ENCODE data around the gene TRMT2A.

Gene TRMT2A

GRCh38 chr22:20138417-20138738 is 21.4 kb upstream of the TRMT2A start (continued):
- TF ChIP-seq ZNF8 (CRISPR knock-in tag; IDR thresholded peaks at IDR 0.05) (no peak), PPARA (CRISPR knock-in tag; IDR thresholded peaks at IDR 0.05; ENCODE audit: borderline replicate concordance) (no peak), PATZ1 (CRISPR knock-in tag; IDR thresholded peaks at IDR 0.05; ENCODE audit: borderline replicate concordance) (no peak), ZFP30 (CRISPR knock-in tag; IDR thresholded peaks at IDR 0.05) (no peak), TCF4 (CRISPR knock-in tag; IDR thresholded peaks at IDR 0.05; ENCODE audit: borderline replicate concordance) (no peak), CSDC2 (CRISPR knock-in tag; IDR thresholded peaks at IDR 0.05) (no peak), SNAI2 (CRISPR knock-in tag; IDR thresholded peaks at IDR 0.05) (no peak)

- no peak for ATAC-seq
- TF ChIP-seq ZFP30 (CRISPR knock-in tag; IDR thresholded peaks at IDR 0.05) (no peak), ARNTL (CRISPR knock-in tag; IDR thresholded peaks at IDR 0.05; ENCODE audit: borderline replicate concordance, low read depth) (no peak), ZNF8 (CRISPR knock-in tag; IDR thresholded peaks at IDR 0.05) (no peak)
These were observed 20.8 kb upstream of the TRMT2A start for GRCh38 chr22:20137671-20138416.

DNA sequence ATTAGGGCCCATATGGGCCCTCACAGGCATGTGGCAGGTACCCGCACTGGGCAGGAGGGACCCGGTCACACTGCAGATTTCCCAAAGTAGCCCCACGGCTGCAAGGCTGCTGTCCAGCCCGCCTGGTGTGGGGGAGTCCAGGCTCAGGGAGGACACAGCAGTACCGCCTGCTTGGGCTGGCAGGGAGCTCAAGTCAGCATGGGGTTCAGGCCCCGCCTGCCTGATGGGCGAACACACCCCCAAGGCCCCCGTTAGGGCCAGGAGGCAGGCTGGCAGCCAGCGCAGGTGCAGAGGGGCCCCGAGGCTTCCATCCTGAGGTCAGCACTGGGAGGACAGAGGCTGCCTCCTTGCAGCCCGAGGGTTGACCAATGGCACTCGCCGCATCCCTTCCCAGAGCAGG is 20.1 kb upstream of the TRMT2A start:
- no peak for ATAC-seq
- no peak for TF ChIP-seq PATZ1 (CRISPR knock-in tag; IDR thresholded peaks at IDR 0.05; ENCODE audit: borderline replicate concordance)
- TF ChIP-seq, protein P1, sequence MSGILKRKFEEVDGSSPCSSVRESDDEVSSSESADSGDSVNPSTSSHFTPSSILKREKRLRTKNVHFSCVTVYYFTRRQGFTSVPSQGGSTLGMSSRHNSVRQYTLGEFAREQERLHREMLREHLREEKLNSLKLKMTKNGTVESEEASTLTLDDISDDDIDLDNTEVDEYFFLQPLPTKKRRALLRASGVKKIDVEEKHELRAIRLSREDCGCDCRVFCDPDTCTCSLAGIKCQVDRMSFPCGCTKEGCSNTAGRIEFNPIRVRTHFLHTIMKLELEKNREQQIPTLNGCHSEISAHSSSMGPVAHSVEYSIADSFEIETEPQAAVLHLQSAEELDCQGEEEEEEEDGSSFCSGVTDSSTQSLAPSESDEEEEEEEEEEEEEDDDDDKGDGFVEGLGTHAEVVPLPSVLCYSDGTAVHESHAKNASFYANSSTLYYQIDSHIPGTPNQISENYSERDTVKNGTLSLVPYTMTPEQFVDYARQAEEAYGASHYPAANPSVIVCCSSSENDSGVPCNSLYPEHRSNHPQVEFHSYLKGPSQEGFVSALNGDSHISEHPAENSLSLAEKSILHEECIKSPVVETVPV (CRISPR knock-in tag; IDR thresholded peaks at IDR 0.05): no peak
- no peak for TF ChIP-seq ISL1 (CRISPR knock-in tag; IDR thresholded peaks at IDR 0.05)

GRCh38 chr22:20136603-20136873 is 19.5 kb upstream of the TRMT2A start:
- ATAC-seq: no peak

GRCh38 chr22:20135806-20136602 is 19.0 kb upstream of the TRMT2A start:
- no peak for ATAC-seq
- TF ChIP-seq TOX (CRISPR knock-in tag; IDR thresholded peaks at IDR 0.05; ENCODE audit: borderline replicate concordance) (no peak), ISL1 (CRISPR knock-in tag; IDR thresholded peaks at IDR 0.05) (no peak), CREB5 (CRISPR knock-in tag; IDR thresholded peaks at IDR 0.05; ENCODE audit: low read depth) (no peak)

More at GRCh38 chr22:20136603-20136873, 19.5 kb upstream of the TRMT2A start:
- no peak for TF ChIP-seq ZFP30 (CRISPR knock-in tag; IDR thresholded peaks at IDR 0.05)
- TF ChIP-seq ESRRG (CRISPR knock-in tag; IDR thresholded peaks at IDR 0.05): no peak
- TF ChIP-seq ISL1 (CRISPR knock-in tag; IDR thresholded peaks at IDR 0.05): no peak
- TF ChIP-seq ZNF565 (CRISPR knock-in tag; conservative IDR thresholded peaks at IDR 0.05; ENCODE audit: low read depth): no peak
- TF ChIP-seq, protein P1 (CRISPR knock-in tag; IDR thresholded peaks at IDR 0.05): no peak
- no peak for TF ChIP-seq CSDC2 (CRISPR knock-in tag; IDR thresholded peaks at IDR 0.05)
- no peak for TF ChIP-seq ARNTL (CRISPR knock-in tag; IDR thresholded peaks at IDR 0.05; ENCODE audit: borderline replicate concordance, low read depth)
- TF ChIP-seq BACH2 (CRISPR knock-in tag; IDR thresholded peaks at IDR 0.05; ENCODE audit: borderline replicate concordance): no peak
- no peak for TF ChIP-seq ZNF8 (CRISPR knock-in tag; IDR thresholded peaks at IDR 0.05)
- no peak for TF ChIP-seq ZC3H10 (CRISPR knock-in tag; IDR thresholded peaks at IDR 0.05)
